ENCODE data around the gene FAM181A. TPM values are rescaled to one million over a fixed set of nuclear protein-coding genes. Genes with fewer than 3 reads are reported as not detected.
A peak's percentile ranks its signal among the peaks of the same experiment; 100 is the strongest.

Gene FAM181A
- total RNA-seq, 1 experiment from 2014 or later, result not detected

DNA sequence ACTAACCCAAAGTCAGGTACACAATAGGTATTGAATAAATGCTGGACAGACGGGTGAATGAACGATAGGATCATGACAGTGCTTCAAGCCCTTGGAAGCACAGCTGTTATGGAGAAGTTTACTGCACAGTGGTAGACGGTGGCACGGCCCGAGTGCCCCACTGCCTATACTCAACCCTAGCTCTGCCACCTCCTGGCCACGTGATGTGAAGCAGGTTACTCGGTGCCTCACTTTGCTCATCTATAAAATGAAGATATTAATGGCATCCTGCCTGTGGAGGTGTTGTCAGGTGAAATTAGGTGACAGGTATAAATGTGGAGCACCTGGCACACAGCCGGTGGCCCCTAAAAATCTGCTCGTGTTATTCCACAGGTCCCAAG is 43.4 kb downstream of the FAM181A start:
- no peaks in the 10 kb centered on the region for H3K9me3 ChIP-seq (ENCODE audit: low read depth, low read length, poor library complexity, severe bottlenecking)
- H3K4me1 ChIP-seq (ENCODE audit: insufficient read depth, low read length, poor library complexity, severe bottlenecking), result no peaks in the 10 kb centered on the region
- H3K27me3 ChIP-seq (replicated peaks; ENCODE audit: insufficient read depth, low read depth, low read length, poor library complexity), result no peaks in the 10 kb centered on the region
- ChIA-PET POLR2A (ENCODE audit: low non-redundant PET) (no interaction called here), CTCF (no interaction called here)
- TF ChIP-seq, protein P1, sequence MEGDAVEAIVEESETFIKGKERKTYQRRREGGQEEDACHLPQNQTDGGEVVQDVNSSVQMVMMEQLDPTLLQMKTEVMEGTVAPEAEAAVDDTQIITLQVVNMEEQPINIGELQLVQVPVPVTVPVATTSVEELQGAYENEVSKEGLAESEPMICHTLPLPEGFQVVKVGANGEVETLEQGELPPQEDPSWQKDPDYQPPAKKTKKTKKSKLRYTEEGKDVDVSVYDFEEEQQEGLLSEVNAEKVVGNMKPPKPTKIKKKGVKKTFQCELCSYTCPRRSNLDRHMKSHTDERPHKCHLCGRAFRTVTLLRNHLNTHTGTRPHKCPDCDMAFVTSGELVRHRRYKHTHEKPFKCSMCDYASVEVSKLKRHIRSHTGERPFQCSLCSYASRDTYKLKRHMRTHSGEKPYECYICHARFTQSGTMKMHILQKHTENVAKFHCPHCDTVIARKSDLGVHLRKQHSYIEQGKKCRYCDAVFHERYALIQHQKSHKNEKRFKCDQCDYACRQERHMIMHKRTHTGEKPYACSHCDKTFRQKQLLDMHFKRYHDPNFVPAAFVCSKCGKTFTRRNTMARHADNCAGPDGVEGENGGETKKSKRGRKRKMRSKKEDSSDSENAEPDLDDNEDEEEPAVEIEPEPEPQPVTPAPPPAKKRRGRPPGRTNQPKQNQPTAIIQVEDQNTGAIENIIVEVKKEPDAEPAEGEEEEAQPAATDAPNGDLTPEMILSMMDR (conservative IDR thresholded peaks at IDR 0.05; ENCODE audit: low read depth, low read length), result peak; percentile 48
- TF ChIP-seq EZH2 (IDR thresholded peaks at IDR 0.05; ENCODE audit: borderline replicate concordance, low read depth, low read length, poor library complexity, severe bottlenecking), result no peak
- no peaks in the 10 kb centered on the region for H3K36me3 ChIP-seq (ENCODE audit: insufficient read depth, low read length, poor library complexity, severe bottlenecking)
- no TSS peak for BruUV-seq (replicated peaks)
- H3K4me3 ChIP-seq (ENCODE audit: low read depth, low read length, poor library complexity, severe bottlenecking), result no peak overlapping the region
- intact Hi-C loops (cut with micrococcal nuclease; ENCODE audit: unreplicated experiment), result no loop called here
- H3K27ac ChIP-seq (ENCODE audit: low read depth, low read length, poor library complexity, severe bottlenecking), result no peak overlapping the region
- DNase-seq (ENCODE audit: low spot score), result peak; percentile 15

DNA sequence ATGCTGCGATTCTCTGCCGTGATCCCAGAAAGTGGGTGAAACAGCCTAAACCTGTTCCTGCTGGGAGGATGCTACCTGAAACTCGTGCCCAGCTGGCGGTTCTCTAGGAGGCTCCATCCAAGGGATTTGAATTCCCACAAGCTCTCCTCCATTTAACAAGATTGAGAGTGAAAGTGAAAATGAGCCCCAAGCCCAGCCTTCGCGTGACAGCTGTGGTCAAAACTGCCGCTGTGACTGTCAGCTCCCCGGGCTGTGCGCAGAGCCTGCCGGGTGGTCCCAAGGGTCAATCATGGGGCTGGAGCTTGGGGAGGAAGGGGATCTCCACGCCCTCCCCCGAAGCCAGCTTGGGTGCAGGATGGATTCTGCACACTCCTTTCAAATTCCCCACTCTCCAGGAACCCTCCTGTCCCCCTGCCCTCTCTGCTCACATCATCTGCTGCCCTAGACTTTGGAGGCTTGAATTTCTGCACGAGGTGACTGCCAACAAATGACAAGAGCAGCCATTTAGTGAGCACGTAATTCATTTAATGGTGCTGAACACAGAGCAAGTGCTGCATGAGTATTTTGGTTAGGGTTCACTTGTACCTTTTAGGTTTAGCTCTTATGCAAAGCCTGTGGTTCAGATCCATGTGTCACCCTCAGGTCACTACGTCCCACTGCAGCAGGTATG is 44.0 kb downstream of the FAM181A start:
- no peak overlapping the region for H3K27ac ChIP-seq (ENCODE audit: low read depth, low read length, poor library complexity, severe bottlenecking)
- DNase-seq (ENCODE audit: low spot score), result no peak
- BruUV-seq (replicated peaks), result no TSS peak
- H3K4me3 ChIP-seq (ENCODE audit: low read depth, low read length, poor library complexity, severe bottlenecking), result no peak overlapping the region
- TF ChIP-seq, protein P1 (conservative IDR thresholded peaks at IDR 0.05; ENCODE audit: low read depth, low read length), result no peak
- no peak for TF ChIP-seq EZH2 (IDR thresholded peaks at IDR 0.05; ENCODE audit: borderline replicate concordance, low read depth, low read length, poor library complexity, severe bottlenecking)
- H3K36me3 ChIP-seq (ENCODE audit: insufficient read depth, low read length, poor library complexity, severe bottlenecking), result no peaks in the 10 kb centered on the region
- no peaks in the 10 kb centered on the region for H3K4me1 ChIP-seq (ENCODE audit: insufficient read depth, low read length, poor library complexity, severe bottlenecking)
- no peaks in the 10 kb centered on the region for H3K9me3 ChIP-seq (ENCODE audit: low read depth, low read length, poor library complexity, severe bottlenecking)
- ChIA-PET POLR2A (ENCODE audit: low non-redundant PET) (no interaction called here), CTCF (interaction anchor here (0.7 kb wide), 1 partner anchor 32 kb away, joined by 3 read pairs; no protein-coding TSS in a partner anchor)
- no peaks in the 10 kb centered on the region for H3K27me3 ChIP-seq (replicated peaks; ENCODE audit: insufficient read depth, low read depth, low read length, poor library complexity)
- intact Hi-C loops (cut with micrococcal nuclease; ENCODE audit: unreplicated experiment), result no loop called here

DNA sequence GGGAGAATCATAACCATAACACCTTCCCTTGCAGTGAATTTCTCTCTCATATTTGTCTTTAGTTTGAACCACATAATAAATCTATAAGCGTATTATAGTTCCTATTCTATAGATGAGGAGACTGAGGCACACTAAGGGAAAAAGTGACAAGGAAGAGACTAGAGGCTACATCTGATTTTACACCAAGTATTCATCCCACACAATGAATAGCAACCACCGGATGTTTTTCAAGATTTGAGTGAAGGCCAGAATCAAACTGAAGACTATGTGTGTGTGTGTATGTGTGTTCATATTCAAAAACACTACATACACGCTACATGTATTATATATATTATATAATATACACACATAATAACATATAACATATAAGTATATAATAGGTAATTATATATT is 44.5 kb downstream of the FAM181A start:
- Histone ChIP-seq H3K27me3 (replicated peaks; ENCODE audit: insufficient read depth, low read depth, low read length, poor library complexity) (no peaks in the 10 kb centered on the region), H3K27ac (ENCODE audit: low read depth, low read length, poor library complexity, severe bottlenecking) (no peak overlapping the region), H3K4me3 (ENCODE audit: low read depth, low read length, poor library complexity, severe bottlenecking) (no peak overlapping the region), H3K36me3 (ENCODE audit: insufficient read depth, low read length, poor library complexity, severe bottlenecking) (no peaks in the 10 kb centered on the region), H3K9me3 (ENCODE audit: low read depth, low read length, poor library complexity, severe bottlenecking) (no peaks in the 10 kb centered on the region), H3K4me1 (ENCODE audit: insufficient read depth, low read length, poor library complexity, severe bottlenecking) (no peaks in the 10 kb centered on the region)
- BruUV-seq (replicated peaks), result no TSS peak
- no peak for DNase-seq (ENCODE audit: low spot score)
- intact Hi-C loops (cut with micrococcal nuclease; ENCODE audit: unreplicated experiment), result no loop called here
- TF ChIP-seq, protein P1 (conservative IDR thresholded peaks at IDR 0.05; ENCODE audit: low read depth, low read length), result no peak
- no peak for TF ChIP-seq EZH2 (IDR thresholded peaks at IDR 0.05; ENCODE audit: borderline replicate concordance, low read depth, low read length, poor library complexity, severe bottlenecking)
- ChIA-PET POLR2A (ENCODE audit: low non-redundant PET) (no interaction called here), CTCF (interaction anchor here (0.7 kb wide), 1 partner anchor 32 kb away, joined by 3 read pairs; no protein-coding TSS in a partner anchor)
